Measurements from ENCODE around the gene DOCK10.

The DOCK10 gene

GRCh38 chr2:225009768-225010167 lies 32.5 kb downstream of the DOCK10 start:
- no peak for DNase-seq

GRCh38 chr2:225008935-225009334 lies 33.3 kb downstream of the DOCK10 start:
- DNase-seq = no peak

GRCh38 chr2:225008179-225008856 lies 34.0 kb downstream of the DOCK10 start:
- DNase-seq = no peak

GRCh38 chr2:225006730-225007129 lies 35.5 kb downstream of the DOCK10 start:
- DNase-seq = no peak

- no peak for DNase-seq
These were observed 37.7 kb downstream of the DOCK10 start for GRCh38 chr2:225004597-225004996.

GRCh38 chr2:225002656-225003045 lies 39.6 kb downstream of the DOCK10 start:
- no peak for DNase-seq

GRCh38 chr2:225002039-225002655 lies 40.1 kb downstream of the DOCK10 start:
- DNase-seq = no peak

GRCh38 chr2:224999754-225000153 lies 42.5 kb downstream of the DOCK10 start:
- no peak for DNase-seq

GRCh38 chr2:224999321-224999720 lies 42.9 kb downstream of the DOCK10 start:
- no peak for DNase-seq

- DNase-seq = no peak
These were observed 44.5 kb downstream of the DOCK10 start for GRCh38 chr2:224997802-224998201.

GRCh38 chr2:224995419-224995818 lies 46.8 kb downstream of the DOCK10 start:
- DNase-seq = no peak

GRCh38 chr2:224994242-224994823 lies 47.9 kb downstream of the DOCK10 start:
- DNase-seq = no peak

- DNase-seq = no peak
These were observed 51.6 kb downstream of the DOCK10 start for GRCh38 chr2:224990710-224991109.

- no peak for DNase-seq
These were observed 54.5 kb downstream of the DOCK10 start for GRCh38 chr2:224987733-224988132.

GRCh38 chr2:224986477-224986876 lies 55.8 kb downstream of the DOCK10 start:
- no peak for DNase-seq

GRCh38 chr2:224984637-224985036 lies 57.6 kb downstream of the DOCK10 start:
- no peak for DNase-seq

- DNase-seq = no peak
These were observed 58.3 kb downstream of the DOCK10 start for GRCh38 chr2:224983712-224984554.

GRCh38 chr2:224982910-224983711 lies 59.2 kb downstream of the DOCK10 start:
- no peak for DNase-seq

GRCh38 chr2:224982226-224982625 lies 60.0 kb downstream of the DOCK10 start:
- DNase-seq = no peak

- no peak for DNase-seq
These were observed 65.4 kb downstream of the DOCK10 start for GRCh38 chr2:224976629-224977525.

GRCh38 chr2:224975761-224976160 lies 66.5 kb downstream of the DOCK10 start:
- no peak for DNase-seq
